HG03432 (cell line): ENCODE results near the gene PRDM12.

Source experiments
- ATAC-seq: cut with Tn5 transposase; IDR thresholded peaks from one replicate; pipeline ENCODE4 v1.9.1; 2021; ENCODE audit warnings: mild to moderate bottlenecking, moderate library complexity; ENCODE audit not compliant: unreplicated experiment

Gene PRDM12

DNA sequence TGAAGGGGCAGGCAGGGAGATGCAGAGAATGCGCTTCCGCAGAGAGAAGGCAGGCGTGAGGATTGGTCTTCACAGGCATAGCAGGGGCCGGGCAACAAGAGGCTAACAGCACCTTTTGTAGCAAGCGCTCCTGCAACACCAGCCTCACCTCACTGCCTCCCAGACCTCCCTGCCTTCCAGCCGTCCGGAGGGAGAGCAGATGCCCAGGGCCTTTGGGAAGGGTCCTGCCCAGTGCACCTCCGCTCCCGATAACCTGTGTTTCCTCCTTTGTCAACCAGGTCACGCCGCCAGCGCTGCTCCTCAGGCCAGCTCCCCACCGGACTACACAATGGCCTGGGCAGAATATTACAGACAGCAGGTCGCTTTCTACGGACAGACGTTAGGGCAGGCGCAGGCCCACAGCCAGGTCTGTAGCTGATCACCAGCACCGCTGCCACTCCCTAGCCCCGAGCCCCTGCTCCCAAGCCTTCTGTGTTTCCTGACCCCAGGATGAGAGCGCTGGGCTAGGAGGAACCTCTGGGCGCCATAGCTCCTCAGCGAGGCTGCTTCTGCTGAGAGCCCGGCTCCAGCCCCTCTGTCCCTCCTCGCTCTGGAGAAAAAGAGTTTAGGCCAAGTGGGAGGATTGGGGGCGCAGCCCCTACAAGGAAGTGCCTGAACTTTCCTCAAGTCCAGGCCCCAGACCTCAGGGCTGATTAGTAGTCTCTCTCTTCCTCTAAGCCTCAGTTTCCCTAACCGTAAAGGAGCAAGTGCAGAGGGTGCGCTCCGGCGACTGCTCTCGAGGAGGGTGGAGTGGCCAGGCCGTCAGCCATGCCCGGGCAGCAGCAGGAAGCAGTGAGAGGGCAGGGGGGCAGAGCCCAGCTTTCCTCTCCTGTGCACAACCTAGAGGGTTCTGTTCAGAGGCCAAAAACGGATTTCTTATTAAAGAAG lies 28.4 kb upstream of the PRDM12 start:
- ATAC-seq, result no peak

DNA sequence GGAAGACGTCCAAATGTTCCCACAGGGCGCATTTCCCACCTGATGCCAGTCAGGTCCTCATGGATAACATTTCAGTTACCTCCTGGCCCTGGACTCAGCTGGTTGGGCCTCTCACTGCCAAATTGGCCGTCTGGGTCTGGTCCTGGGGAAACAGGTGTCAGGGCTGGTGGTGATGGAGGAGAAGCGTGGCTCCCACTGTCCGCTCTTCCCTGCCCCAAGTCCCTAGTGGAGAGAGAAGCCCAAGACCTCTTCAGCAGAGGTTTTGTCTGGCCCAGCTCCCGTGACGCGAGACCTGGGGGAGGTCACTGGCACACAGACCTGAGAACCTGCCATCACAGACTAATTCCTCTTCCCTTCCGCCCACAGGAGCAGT lies 27.8 kb upstream of the PRDM12 start:
- ATAC-seq, result no peak

DNA sequence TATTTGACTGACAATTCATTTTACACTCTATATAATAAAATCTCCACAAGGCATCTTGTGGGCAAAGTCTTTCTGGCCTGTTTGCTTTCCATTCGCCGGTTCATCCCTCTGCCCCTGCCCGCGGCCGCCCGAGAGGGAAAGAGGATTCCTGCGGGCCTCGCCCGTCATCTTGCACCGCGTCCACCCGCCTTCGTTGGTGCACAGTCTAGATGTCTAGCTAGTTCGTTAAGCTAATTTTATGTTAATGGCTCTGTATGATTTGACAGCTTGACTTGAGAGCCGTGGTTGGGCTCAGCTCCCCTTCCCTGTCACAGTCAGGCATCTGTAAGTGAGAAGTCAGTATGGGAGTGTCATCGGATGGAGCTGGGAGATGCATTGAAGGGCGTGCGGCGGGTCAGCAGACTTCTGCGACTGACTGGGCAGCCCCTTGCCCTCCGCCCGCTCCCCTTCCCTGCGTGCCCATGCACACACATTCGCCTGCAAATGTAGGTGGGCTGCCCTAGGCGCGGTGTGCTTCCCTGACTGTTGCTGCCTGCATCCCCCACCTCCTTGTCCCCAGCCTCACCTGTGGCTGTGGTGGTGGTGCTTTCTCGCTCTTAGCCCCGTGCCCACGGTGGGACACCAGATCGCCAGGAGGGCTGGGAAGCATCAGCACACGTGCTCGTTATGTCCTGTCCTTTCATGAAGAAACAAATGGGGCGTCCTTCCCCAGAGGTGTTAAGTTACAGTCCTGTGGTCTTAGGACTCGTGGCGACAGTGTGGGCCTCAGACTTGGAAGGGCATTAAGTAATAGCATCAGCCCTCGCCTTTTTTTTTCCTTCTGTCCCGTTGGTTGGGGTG lies 25.9 kb upstream of the PRDM12 start:
- no peak for ATAC-seq

DNA sequence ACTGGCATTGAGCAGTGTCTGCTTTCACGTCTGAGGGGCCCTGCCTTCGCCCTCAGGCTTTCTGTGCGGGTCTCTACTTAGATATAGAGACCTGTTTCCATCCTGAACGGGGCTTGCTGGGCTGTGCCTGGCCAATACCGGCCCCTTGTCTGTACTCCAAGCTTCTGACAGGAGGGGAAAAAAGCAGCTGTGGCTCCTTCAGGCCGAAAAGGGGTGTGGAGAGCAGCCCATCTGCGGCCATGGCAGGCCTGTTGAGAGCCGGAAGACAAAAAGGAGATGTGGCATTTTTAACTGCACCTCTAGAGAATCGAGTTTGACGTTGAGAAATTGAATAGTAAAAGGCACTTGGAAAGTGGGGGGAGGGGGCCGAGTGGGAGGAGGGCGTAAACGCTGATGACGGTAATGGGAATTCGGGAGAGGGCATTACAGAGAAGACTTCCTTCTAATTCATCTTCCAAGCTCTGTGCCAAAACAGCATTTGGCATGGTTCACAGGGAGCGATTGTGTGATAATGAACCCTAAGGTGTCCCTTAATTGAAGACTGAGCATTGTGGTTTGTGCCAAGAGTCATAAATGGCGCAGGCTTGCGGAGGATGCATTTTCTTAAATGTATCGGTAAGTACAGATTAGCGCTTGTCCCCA lies 25.1 kb upstream of the PRDM12 start:
- ATAC-seq, result no peak

DNA sequence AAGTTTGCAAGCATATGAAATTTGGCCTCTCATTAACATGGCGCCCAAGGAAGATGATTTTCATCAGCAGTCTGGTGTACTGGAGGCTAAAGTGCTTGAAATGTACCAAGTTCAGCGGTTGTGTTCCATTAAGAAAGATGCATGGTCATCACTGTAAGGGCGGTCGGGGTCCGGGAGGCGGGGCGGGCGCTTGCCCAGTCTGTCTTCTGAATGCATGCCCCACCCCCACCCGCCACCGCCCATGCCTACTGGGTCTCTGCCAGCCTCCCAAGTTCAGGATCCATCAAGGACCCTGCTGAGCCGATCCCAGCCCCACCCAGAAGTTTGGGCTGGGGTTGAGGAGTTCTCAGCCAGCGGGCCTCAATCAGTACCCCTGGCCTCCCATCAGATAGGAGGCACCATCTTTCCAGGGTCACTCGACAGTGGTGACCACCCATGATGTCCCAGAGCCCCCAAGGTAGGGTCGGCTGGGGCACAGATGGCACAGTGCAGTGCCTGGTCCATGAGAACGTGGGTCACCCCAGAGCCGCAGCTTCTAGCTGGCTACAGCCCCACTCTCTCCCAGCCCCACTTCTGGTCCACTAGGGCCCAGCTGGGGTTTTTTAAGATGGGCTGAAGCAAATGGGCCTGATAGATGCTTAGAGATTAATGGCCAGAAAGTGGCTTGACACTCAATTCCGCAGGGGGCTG lies 24.4 kb upstream of the PRDM12 start:
- ATAC-seq, result no peak

DNA sequence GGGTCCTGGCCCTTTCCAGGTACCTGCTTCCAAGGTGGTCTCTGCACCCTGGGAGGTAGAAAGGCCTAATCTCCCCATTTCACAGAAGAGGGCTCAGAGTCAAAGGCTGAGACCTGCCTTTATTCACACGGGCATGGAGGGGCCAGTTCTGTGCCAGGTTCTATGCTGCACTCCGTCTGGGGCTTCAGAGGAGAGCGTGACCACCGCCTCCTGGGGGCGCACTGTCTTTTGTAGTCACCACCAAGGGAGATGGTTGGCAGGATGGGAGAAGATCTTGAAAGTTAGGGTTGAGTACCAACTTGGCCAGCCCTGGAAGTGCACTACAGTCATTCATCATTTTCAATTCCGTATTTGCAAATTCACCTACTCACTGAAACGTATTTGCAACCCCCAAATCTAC lies 23.7 kb upstream of the PRDM12 start:
- ATAC-seq, result no peak

DNA sequence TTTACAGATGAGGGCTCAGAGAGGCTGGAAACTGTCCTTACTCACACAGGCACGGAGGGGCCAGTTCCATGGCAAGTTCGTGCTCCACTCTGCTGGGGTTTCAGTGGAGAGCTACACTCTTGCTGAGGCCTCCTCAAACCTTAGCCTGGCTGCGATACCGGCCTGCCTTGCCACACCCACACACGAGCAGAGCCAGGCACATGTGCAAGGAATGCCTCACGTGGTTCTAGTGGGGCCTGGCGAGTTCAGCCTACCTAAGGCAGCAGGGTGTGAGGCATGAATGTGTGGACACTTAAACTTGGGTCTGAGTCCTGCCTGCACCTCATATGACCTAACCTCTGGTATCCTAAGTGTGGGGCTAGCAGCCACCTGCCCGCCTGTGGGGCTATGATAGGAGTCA lies 21.5 kb upstream of the PRDM12 start:
- no peak for ATAC-seq

DNA sequence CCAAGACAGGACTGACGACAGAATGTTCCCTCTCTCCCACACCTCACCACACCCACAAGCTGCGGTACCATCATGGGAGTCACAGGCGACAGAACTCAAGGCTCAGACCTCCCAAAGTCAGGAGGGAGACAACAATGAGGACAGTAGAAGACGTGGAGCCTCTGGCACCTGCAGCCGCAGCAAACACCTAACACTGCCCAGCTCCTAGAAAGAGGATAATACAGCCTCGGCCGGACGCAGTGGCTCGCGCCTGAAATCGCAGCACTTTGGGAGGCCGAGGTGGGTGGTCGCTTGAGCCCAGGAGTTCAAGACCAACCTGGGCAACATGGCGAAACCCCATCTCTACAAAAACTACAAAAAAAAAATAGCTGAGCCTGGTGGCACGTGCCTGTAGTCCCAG lies 13.2 kb upstream of the PRDM12 start:
- no peak for ATAC-seq

DNA sequence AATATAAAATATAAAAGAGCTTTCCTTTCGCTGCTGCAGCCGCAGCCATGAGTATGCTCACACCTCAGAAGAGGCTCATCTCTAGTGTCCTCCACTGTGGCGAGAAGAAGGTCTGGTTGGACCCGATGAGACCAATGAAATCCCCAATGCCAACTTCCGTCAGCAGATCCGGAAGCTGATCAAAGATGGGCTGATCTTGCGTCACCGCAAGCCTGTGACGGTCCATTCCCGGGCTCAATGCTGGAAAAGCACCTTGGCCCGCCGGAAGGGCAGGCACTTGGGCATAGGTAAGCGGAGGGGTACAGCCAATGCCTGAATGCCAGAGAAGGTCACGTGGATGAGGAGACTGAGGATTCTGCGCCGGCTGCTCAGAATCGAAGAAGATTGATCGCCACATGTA lies 12.6 kb upstream of the PRDM12 start:
- ATAC-seq, result no peak

DNA sequence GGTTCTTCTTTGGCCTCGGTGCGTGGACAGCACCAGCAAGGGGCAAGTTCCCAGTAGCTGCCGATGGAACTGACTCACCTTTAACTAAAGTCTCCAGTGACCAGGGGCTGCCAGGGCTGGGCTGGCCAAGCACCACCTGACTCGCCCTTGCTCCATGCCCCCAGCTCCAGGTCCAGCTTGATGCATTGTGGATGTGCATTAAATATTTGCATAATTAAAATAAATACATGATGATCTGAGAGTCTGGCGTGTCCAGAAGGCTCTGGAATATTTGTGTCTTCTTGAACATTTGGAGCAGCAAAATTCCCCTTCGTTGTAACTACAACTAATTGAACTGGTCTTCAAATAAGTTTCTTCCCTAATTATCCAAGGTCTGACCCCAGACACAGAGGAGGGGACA lies 9.5 kb upstream of the PRDM12 start:
- ATAC-seq, result no peak

DNA sequence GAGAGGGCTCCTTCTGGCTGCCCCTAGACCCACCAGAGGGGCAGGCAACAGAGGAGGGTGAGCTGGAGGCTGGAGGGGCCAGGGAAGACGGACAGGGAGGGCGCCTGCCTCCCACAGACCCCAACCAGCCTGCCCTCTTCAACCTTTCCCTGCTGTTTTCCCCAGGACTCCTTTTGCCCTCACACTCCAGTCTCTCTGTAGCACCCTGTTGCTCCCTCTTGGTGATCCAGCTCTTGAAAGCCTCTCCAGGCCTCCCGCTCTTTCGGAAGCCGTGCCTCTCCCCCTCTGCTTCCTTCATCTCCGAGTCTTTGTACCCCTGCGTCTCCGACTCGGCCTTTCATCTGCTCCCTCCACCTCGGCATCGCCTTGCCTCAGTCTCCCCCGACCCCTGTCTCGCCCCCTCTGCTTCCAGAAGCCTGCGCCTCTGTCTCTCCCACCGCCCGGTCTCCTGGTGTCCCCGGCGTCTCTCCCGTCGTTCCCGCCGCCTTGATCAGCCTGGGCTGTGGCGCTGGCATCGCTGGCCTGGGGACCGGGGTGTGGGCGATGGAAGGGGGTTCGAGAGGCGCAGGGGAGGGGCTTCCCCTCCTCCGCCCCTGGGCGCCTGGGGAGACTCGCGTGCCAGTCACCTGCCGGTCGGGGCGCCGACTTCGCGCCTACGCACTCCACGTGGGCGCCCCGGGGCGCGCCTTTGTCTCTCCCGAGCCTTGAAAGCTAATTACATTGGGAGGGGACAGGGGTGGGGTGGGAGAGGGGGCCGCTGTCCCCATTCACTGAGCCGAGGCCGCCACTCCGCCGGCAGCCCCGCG lies 5.3 kb upstream of the PRDM12 start:
- ATAC-seq, result no peak

DNA sequence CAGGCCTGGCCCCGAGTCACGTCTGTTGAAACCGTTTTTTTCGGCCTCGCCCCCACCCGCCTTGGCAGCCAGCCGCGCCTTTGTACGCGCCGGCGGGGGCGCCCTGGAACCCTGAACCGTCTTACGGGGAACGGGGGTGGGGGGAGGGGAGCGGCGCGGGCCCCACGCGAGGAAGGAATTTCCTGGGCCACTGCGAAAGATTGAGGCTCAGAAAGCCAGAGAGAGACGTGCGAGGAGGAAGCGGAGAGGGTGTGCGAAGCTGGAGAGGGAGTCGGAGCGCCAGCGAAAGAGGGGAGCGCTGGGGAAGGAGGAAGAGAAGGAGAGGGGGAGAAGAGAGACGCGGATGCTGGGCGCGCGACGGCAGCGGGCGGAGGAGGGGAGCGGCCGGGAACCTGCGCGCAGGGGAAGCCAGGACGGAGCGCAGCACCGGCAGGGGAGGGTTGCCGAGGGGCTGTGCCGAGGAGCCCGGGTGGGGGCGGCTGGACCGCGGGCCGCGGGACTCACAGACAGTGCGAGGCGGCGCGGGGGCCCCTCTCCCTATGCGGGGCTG lies 4.6 kb upstream of the PRDM12 start:
- no peak for ATAC-seq

DNA sequence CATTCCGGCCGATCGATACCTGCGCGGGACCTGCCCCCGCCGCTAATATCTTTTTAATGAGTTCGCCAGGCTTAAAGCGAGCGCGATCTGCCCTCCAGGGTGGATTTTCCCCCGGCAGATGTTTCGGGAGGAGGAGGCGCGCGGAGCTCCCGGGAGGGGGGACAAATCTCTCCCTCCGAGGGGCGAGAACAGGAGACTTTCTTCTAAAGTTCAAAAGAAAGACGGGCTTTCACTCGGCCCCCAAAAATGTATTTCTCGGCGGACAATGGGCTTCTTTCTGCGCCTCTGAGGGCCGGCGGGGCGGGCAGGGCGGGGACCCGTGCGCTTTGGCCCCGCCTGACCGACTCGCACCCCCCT lies 4.1 kb upstream of the PRDM12 start:
- ATAC-seq, result no peak

DNA sequence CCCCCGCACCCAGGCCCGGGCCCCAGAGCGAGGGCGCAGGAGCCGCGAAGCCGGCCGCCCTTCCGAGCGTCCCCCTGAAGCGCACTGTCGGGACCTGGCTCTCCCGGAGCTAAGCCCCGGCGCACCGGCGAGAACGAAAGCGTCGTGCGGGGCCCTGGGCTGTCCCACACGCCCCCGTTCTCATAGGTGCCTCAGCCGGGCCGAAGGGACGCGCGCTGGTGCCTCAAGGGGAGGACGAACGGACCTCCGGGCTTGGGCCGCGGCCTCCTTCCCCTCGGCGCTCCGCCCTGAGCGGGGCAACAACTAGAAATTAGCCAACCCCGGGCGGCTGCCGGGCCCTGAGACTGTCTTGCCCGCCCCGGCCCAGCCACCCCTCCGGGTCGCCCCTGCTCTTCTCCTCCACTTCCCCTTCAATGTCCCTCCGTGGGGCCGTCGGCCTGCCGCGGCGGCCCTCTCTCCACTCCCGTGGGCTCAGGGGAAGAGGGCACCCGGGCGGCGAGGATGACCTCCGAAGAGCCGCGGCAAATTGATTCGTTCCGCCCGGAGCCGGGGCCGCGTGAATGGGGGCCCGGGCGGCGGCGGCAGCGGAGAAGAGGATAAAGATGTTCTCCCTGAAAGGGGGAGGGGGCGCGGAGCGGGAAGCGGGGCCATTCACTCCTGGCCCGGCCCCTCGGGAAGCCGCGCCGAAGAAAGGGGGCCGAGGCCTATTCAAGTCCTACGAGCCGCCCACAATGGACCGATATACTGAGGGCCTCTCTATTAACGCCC lies 3.5 kb upstream of the PRDM12 start:
- ATAC-seq, result no peak

DNA sequence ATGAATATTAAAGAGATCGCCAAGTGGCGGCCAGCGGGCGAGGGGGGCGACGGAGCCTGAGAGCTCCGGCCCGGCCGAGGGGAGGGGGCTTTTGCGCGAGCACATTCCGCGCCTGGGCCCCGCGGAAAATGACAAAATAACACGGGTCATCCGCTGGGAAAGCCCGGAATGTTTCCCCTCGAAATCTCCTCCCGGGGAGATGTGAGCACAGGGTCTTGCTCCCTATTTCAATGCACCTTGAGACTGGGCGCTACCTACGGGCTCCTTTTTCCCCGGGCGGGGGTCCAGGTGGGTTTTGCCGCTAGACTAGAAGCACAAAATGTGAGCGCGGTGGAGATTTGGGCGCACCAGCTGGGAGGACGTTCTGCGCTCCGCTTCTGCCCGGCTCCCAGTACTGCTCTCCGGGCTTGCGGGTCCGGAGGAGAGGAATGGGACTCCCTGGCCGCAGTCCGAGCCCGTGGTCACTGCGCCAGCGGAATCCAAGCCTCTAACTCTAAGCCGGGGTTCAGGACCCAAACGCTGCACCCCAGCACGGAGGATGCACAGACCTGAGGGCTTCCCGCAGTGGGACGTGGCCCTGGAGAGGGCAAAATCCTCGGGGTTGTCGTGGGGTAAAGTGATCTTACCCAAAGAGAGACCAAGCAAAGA lies 2.8 kb upstream of the PRDM12 start:
- ATAC-seq, result no peak

DNA sequence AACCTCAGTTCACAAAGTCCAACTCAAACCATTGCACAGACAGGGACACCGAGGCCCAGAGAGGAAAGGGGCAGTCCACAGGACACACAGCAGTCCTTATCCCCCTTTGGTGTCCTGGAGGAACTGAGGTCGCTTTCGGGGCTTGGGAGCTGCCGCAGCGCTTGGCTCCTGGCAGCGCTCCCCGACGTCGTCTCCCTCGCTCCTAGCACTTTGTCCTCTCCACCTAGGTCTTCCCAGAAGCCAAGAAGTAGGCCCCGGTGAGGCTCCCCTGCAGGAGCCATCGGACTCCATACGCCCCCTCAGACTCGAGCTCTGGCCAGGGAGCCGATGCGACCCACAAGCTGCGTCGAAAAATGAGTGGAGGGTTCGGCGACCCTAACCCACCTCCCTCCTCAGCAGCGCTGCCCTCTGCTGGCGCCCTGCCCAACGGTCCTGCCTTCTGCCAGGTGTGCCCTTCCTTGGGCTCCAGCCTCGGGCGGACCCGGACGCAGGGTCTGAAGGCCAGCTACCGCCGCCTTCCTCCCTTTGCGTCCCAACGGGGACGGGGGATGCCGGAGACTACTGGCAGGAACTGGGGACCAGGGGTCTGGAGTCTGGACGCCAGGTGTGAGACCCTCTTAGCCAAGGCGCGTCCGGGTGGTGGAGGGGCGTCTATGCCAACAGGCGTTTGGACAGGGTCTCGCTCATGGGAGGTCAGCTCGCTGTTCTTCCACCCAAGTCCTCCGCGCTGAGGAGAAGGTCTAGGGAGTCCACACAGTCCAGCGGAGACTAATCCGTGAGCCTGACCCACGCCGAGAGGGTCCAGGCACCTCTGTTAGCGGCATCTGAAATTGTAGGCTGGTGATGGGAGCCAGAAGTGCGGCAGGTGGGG lies 2.1 kb upstream of the PRDM12 start:
- ATAC-seq, result no peak

DNA sequence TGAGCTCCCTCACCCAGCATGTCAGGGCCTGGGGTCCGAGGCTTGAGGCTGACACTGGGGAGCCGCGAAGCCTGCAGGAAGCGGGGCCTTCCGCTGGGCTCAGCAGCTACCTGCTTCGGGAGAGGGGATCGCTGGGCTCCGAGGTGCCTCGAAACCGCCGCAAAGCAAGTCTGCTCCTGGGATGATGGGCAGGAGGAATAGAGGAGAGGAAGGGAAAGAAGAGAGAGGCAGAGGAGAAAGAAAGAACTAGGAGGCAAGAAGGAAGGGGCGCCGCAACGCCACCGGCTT lies 1.5 kb upstream of the PRDM12 start:
- no peak for ATAC-seq
